ENCODE data around the gene LPAR5.

The LPAR5 gene
- total RNA-seq = 3.4 to 17.5 (median 10.2) reads per million in 9 experiments

GRCh38 chr12:6635856-6636531, at the start of gene LPAR5:
TSS of gene LPAR5 (minus strand) at chr12:6635959. CDS start at chr12:6621248, 14,711 bp downstream.
- H3K36me3 Mint-ChIP-seq (ENCODE audit: insufficient read depth) = peaks cover 6% of the 10 kb centered on the region
- DNase-seq (no peak), ATAC-seq (replicated peaks) (peak; percentile 58)
- H3K4me3 Mint-ChIP-seq = peak within 1 kb of the TSS; percentile 84 to 85
- peaks cover 44 to 45% of the 10 kb centered on the region in 2 donors for H3K4me1 Mint-ChIP-seq (ENCODE audit: low read depth in 2 of 2)
- peak within 1 kb of the TSS; percentile 85 to 92 for H3K27ac Mint-ChIP-seq
- no peaks in the 10 kb centered on the region for H3K27me3 Mint-ChIP-seq
- no peaks in the 10 kb centered on the region for H3K9me3 Mint-ChIP-seq

GRCh38 chr12:6684609-6685008, 48.9 kb upstream of the LPAR5 start:
- H3K4me3 Mint-ChIP-seq = no peak overlapping the region
- H3K36me3 Mint-ChIP-seq (ENCODE audit: insufficient read depth) = peaks cover 51% of the 10 kb centered on the region
- peaks cover 52 to 56% of the 10 kb centered on the region in 2 donors for H3K4me1 Mint-ChIP-seq (ENCODE audit: low read depth in 2 of 2)
- DNase-seq = peak; percentile 31 to 37 (median 35)
- peak overlapping the region; percentile 6 to 60 for H3K27ac Mint-ChIP-seq
- no peaks in the 10 kb centered on the region for H3K27me3 Mint-ChIP-seq
- no peak for ATAC-seq (replicated peaks)
- H3K9me3 Mint-ChIP-seq = no peaks in the 10 kb centered on the region

DNA sequence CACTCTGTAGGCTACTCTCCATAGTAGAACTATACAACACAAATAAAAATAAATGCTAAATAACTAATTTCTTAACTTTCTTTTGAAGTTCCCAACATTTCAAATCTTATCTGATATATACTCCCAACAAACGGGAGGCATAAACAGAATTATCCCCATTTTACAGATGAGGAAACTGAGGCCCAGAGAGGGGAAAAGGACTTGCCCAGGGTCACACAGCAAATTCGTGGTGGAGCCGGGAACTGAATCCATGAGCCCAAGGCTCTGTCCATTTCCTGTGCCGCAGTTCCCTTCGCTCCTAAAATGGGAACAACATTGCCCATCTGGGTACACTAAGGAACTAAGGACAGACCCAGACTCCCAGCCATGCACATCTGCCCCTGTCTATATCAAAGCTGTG, 41.2 kb upstream of the LPAR5 start:
- DNase-seq (no peak), ATAC-seq (replicated peaks) (no peak)
- H3K4me3 Mint-ChIP-seq = no peak overlapping the region
- no peaks in the 10 kb centered on the region for H3K27me3 Mint-ChIP-seq
- H3K27ac Mint-ChIP-seq = no peak overlapping the region
- H3K4me1 Mint-ChIP-seq (ENCODE audit: low read depth in 2 of 2) = peaks cover 6 to 10% of the 10 kb centered on the region in 2 donors
- H3K9me3 Mint-ChIP-seq = no peaks in the 10 kb centered on the region
- peaks cover 85% of the 10 kb centered on the region for H3K36me3 Mint-ChIP-seq (ENCODE audit: insufficient read depth)

GRCh38 chr12:6672143-6672542, 36.4 kb upstream of the LPAR5 start:
- Mint-ChIP-seq H3K4me3 (no peak overlapping the region), H3K27me3 (no peaks in the 10 kb centered on the region), H3K27ac (peak overlapping the region in 1 of 2 donors; percentile 57), H3K4me1 (ENCODE audit: low read depth in 2 of 2) (peaks cover 0 to 6% of the 10 kb centered on the region in 2 donors), H3K9me3 (no peaks in the 10 kb centered on the region), H3K36me3 (ENCODE audit: insufficient read depth) (peaks cover 85% of the 10 kb centered on the region)
- no peak for DNase-seq
- ATAC-seq (replicated peaks) = no peak

DNA sequence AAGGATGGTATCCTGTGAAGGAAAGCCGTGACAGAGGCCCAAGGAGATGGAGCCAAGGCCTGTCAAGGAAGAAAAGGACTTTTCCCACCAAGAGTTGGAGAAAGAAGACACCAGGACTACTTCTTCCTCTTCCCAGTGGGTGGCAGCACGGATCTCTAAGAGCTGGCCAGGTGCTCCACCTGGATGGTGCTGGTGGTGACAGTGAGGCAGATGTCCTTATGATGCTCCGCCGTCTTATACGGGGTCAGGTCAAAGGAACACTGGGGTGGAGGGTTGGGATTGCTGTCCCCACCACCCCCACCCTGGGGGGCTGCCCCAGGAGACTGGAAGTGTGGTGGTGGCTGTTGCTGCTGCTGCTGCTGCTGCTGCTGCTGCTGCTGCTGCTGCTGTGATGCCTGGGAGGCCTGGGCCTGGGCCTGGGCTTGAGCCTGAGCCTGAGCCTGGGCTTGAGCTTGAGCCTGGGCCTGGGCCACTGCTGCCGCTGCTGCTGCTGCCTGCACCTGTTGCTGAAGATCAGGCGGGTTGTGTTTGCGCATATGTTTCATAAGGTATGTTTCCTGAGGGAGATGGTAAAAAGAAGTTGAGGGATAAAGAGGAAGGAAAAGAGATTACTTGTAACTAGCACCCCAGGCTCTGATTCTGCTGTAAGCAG, 31.9 kb upstream of the LPAR5 start:
- no peak for ATAC-seq (replicated peaks)
- Mint-ChIP-seq H3K4me3 (no peak overlapping the region), H3K27me3 (no peaks in the 10 kb centered on the region), H3K36me3 (ENCODE audit: insufficient read depth) (peaks cover 68% of the 10 kb centered on the region), H3K9me3 (no peaks in the 10 kb centered on the region), H3K4me1 (ENCODE audit: low read depth in 2 of 2) (peaks cover 4% of the 10 kb centered on the region in 2 donors), H3K27ac (peak overlapping the region in 1 of 2 donors; percentile 63)
- DNase-seq = no peak

- H3K36me3 Mint-ChIP-seq (ENCODE audit: insufficient read depth) = peaks cover 60% of the 10 kb centered on the region
- no peak overlapping the region for H3K4me3 Mint-ChIP-seq
These were observed 30.5 kb upstream of the LPAR5 start for GRCh38 chr12:6666211-6666610.

GRCh38 chr12:6664902-6665301, 29.1 kb upstream of the LPAR5 start:
- Mint-ChIP-seq H3K27me3 (no peaks in the 10 kb centered on the region), H3K4me1 (ENCODE audit: low read depth in 2 of 2) (peaks cover 10 to 13% of the 10 kb centered on the region in 2 donors), H3K4me3 (no peak overlapping the region), H3K36me3 (ENCODE audit: insufficient read depth) (peaks cover 49% of the 10 kb centered on the region), H3K9me3 (no peaks in the 10 kb centered on the region), H3K27ac (no peak overlapping the region)
- ATAC-seq (replicated peaks) = no peak
- no peak for DNase-seq

More at GRCh38 chr12:6666211-6666610, 30.5 kb upstream of the LPAR5 start:
- peaks cover 10 to 13% of the 10 kb centered on the region in 2 donors for H3K4me1 Mint-ChIP-seq (ENCODE audit: low read depth in 2 of 2)
- H3K27me3 Mint-ChIP-seq = no peaks in the 10 kb centered on the region
- H3K27ac Mint-ChIP-seq = no peak overlapping the region
- H3K9me3 Mint-ChIP-seq = no peaks in the 10 kb centered on the region
- DNase-seq (no peak), ATAC-seq (replicated peaks) (no peak)

- Mint-ChIP-seq H3K4me3 (peak within 1 kb of the TSS; percentile 98 to 99), H3K9me3 (no peaks in the 10 kb centered on the region), H3K4me1 (ENCODE audit: low read depth in 2 of 2) (peaks cover 16 to 20% of the 10 kb centered on the region in 2 donors), H3K27ac (peak within 1 kb of the TSS; percentile 98), H3K27me3 (no peaks in the 10 kb centered on the region), H3K36me3 (ENCODE audit: insufficient read depth) (peaks cover 31% of the 10 kb centered on the region)
- DNase-seq = peak; percentile 95 to 96 (median 95)
- ATAC-seq (replicated peaks) = peak; percentile 99
These were observed 27.4 kb upstream of the LPAR5 start, which contains the start of gene ING4 for GRCh38 chr12:6662906-6663742. TSS of gene ING4 (minus strand) at chr12:6663119. CDS start at chr12:6663101, 18 bp downstream.

- Mint-ChIP-seq H3K36me3 (ENCODE audit: insufficient read depth) (peaks cover 25% of the 10 kb centered on the region), H3K27ac (peak overlapping the region; percentile 98), H3K9me3 (no peaks in the 10 kb centered on the region), H3K4me1 (ENCODE audit: low read depth in 2 of 2) (peaks cover 16 to 22% of the 10 kb centered on the region in 2 donors), H3K4me3 (peak overlapping the region; percentile 98 to 99), H3K27me3 (no peaks in the 10 kb centered on the region)
- ATAC-seq (replicated peaks) = peak; percentile 30
- no peak for DNase-seq
These were observed 26.8 kb upstream of the LPAR5 start for GRCh38 chr12:6662602-6662905.

DNA sequence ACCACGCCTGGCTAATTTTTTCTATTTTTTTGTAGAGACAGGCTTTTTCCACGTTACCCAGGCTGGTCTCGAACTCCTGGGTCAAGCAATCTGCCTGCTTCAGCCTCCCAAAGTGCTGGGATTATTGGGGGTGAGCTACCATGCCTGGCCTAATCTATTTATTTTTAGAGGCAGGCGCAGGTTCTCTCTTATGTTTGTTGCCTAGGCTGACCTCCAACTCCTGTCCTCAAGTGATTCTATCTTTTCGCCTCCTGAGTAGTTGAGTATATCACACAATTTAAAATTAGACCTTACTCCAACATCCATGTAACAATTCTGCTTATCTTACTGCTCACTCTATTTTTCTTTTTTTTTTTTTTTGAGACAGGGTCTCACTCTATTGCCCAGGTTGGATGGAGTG, 18.2 kb upstream of the LPAR5 start:
- DNase-seq (no peak), ATAC-seq (replicated peaks) (no peak)
- Mint-ChIP-seq H3K4me3 (no peak overlapping the region), H3K4me1 (ENCODE audit: low read depth in 2 of 2) (peaks cover 12 to 13% of the 10 kb centered on the region in 2 donors), H3K9me3 (no peaks in the 10 kb centered on the region), H3K27ac (peak overlapping the region; percentile 31 to 77), H3K36me3 (ENCODE audit: insufficient read depth) (peaks cover 69% of the 10 kb centered on the region), H3K27me3 (no peaks in the 10 kb centered on the region)

DNA sequence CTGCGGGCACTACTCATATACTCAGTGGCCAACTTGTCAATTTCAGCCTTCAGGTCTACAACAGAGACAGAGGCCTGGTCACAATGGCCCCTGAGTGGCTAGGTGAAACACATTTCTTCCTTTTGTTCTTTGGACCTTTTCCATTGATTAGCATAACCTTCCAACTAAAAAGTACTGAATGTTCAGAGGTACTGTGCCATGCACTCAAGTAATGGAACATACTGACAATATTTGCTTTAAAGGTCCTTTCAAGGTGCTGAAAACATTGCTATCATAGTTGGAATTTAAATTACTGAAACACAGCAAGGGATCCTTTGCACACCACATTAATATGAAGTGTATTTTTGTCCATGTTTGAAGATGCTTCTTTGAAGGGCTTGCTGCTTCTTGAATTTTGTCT, 17.6 kb upstream of the LPAR5 start:
- Mint-ChIP-seq H3K9me3 (no peaks in the 10 kb centered on the region), H3K27me3 (no peaks in the 10 kb centered on the region), H3K4me1 (ENCODE audit: low read depth in 2 of 2) (peaks cover 8% of the 10 kb centered on the region in 2 donors), H3K4me3 (no peak overlapping the region), H3K27ac (no peak overlapping the region), H3K36me3 (ENCODE audit: insufficient read depth) (peaks cover 76% of the 10 kb centered on the region)
- no peak for ATAC-seq (replicated peaks)
- no peak for DNase-seq

GRCh38 chr12:6652391-6652790, 16.6 kb upstream of the LPAR5 start:
- Mint-ChIP-seq H3K9me3 (no peaks in the 10 kb centered on the region), H3K27ac (peak overlapping the region in 1 of 2 donors; percentile 73), H3K27me3 (no peaks in the 10 kb centered on the region), H3K4me3 (no peak overlapping the region), H3K36me3 (ENCODE audit: insufficient read depth) (peaks cover 84% of the 10 kb centered on the region), H3K4me1 (ENCODE audit: low read depth in 2 of 2) (peaks cover 4% of the 10 kb centered on the region in 2 donors)
- no peak for DNase-seq
- no peak for ATAC-seq (replicated peaks)

- peaks cover 83% of the 10 kb centered on the region for H3K36me3 Mint-ChIP-seq (ENCODE audit: insufficient read depth)
- DNase-seq = no peak
These were observed 15.1 kb upstream of the LPAR5 start for GRCh38 chr12:6650832-6651231.

More at GRCh38 chr12:6650832-6651231, 15.1 kb upstream of the LPAR5 start:
- Mint-ChIP-seq H3K4me3 (no peak overlapping the region), H3K27ac (no peak overlapping the region), H3K4me1 (ENCODE audit: low read depth in 2 of 2) (peaks cover 11 to 12% of the 10 kb centered on the region in 2 donors), H3K27me3 (no peaks in the 10 kb centered on the region), H3K9me3 (no peaks in the 10 kb centered on the region)
- no peak for ATAC-seq (replicated peaks)
